CD4-positive, alpha-beta T cell treated with Interleukin-1 beta for 1 hour (primary cell): ENCODE data around the gene ENOX1.
"Not testable (repeated sequence)": the region's sequence is repeated elsewhere in the genome, so short reads cannot be mapped to it uniquely, and the experiment has no call there.

Experiments used
- DNase-seq, 2 donors: peaks; one replicate each; pipeline ENCODE4 v3.0.0-alpha.2; 2020 to 2022

The ENOX1 gene

GRCh38 chr13:43416408-43416807, 370.4 kb downstream of the ENOX1 start:
- DNase-seq = not testable (repeated sequence)

- DNase-seq = not testable (repeated sequence)
Observed at GRCh38 chr13:43415903-43416391, 370.8 kb downstream of the ENOX1 start.

- DNase-seq = no peak
Observed at GRCh38 chr13:43414111-43414510, 372.7 kb downstream of the ENOX1 start.

- DNase-seq = no peak
Observed at GRCh38 chr13:43411741-43412140, 375.0 kb downstream of the ENOX1 start.

GRCh38 chr13:43411211-43411610, 375.6 kb downstream of the ENOX1 start:
- DNase-seq = no peak

GRCh38 chr13:43408274-43408673, 378.5 kb downstream of the ENOX1 start:
- no peak for DNase-seq

- DNase-seq = no peak
Observed at GRCh38 chr13:43407023-43407581, 379.7 kb downstream of the ENOX1 start.

- no peak for DNase-seq
Observed at GRCh38 chr13:43405457-43405856, 381.3 kb downstream of the ENOX1 start.

GRCh38 chr13:43402380-43402779, 384.4 kb downstream of the ENOX1 start:
- DNase-seq = no peak

- no peak for DNase-seq
Observed at GRCh38 chr13:43401361-43401760, 385.4 kb downstream of the ENOX1 start.

- no peak for DNase-seq
Observed at GRCh38 chr13:43397111-43397510, 389.7 kb downstream of the ENOX1 start.

GRCh38 chr13:43391036-43391435, 395.7 kb downstream of the ENOX1 start:
- DNase-seq = no peak

GRCh38 chr13:43390619-43391018, 396.2 kb downstream of the ENOX1 start:
- DNase-seq = no peak

- DNase-seq = no peak
Observed at GRCh38 chr13:43389983-43390382, 396.8 kb downstream of the ENOX1 start.

GRCh38 chr13:43389573-43389972, 397.2 kb downstream of the ENOX1 start:
- no peak for DNase-seq

GRCh38 chr13:43388282-43389034, 398.3 kb downstream of the ENOX1 start:
- DNase-seq = no peak

GRCh38 chr13:43387880-43388279, 398.9 kb downstream of the ENOX1 start:
- no peak for DNase-seq

- DNase-seq = no peak
Observed at GRCh38 chr13:43383498-43384165, 403.1 kb downstream of the ENOX1 start.

- no peak for DNase-seq
Observed at GRCh38 chr13:43379738-43380137, 407.0 kb downstream of the ENOX1 start.

- no peak for DNase-seq
Observed at GRCh38 chr13:43377973-43378372, 408.8 kb downstream of the ENOX1 start.

- no peak for DNase-seq
Observed at GRCh38 chr13:43377149-43377548, 409.6 kb downstream of the ENOX1 start.

GRCh38 chr13:43376596-43376995, 410.2 kb downstream of the ENOX1 start:
- DNase-seq = no peak

- DNase-seq = no peak
Observed at GRCh38 chr13:43375797-43376465, 410.8 kb downstream of the ENOX1 start.
